DND-41 (cell line): ENCODE data around the gene RBL2.
"Not testable (repeated sequence)": the region's sequence is repeated elsewhere in the genome, so short reads cannot be mapped to it uniquely, and the experiment has no call there.

ENCODE experiments used
- CTCF ChIP-seq: IDR thresholded peaks from 2 replicates; pipeline ENCODE4 v1.5.1; 2012; ENCODE audit warnings: borderline replicate concordance, low read length, moderate library complexity, mild to moderate bottlenecking; ENCODE audit not compliant: poor library complexity, severe bottlenecking; ENCODE audit errors: extremely low read depth
- EZH2 ChIP-seq: IDR thresholded peaks from 3 replicates; pipeline ENCODE4 v1.6.1; 2012; ENCODE audit warnings: borderline replicate concordance, low read depth, mild to moderate bottlenecking, moderate library complexity, low read length, inconsistent platforms; ENCODE audit not compliant: severe bottlenecking

- not testable (repeated sequence) for TF ChIP-seq CTCF, EZH2
Measured at GRCh38 chr16:53539346-53539745, 105.1 kb downstream of the RBL2 start.
